ENCODE results near the gene GRM4.

- TF ChIP-seq EZH2 (IDR thresholded peaks at IDR 0.05; ENCODE audit: insufficient read depth, poor library complexity, severe bottlenecking) (no peak), EZH2phosphoT487 (IDR thresholded peaks at IDR 0.05; ENCODE audit: insufficient read depth, low read depth) (no peak)
Observed at GRCh38 chr6:34055223-34055933, 90.5 kb downstream of the GRM4 start.
